ENCODE measurements around the gene S100A12.

- peak; percentile 23; the same call in 1 of the 2 replicates for TF ChIP-seq CTCF (conservative IDR thresholded peaks at IDR 0.05)
- TF ChIP-seq EZH2 (IDR thresholded peaks at IDR 0.05; ENCODE audit: low read depth), result no peak
Measured at GRCh38 chr1:153356392-153357075, 18.9 kb downstream of the S100A12 start.
